Mucosa of gallbladder (tissue), 1 donor: ENCODE measurements around the gene MRPS33. TPM values are rescaled to one million over a fixed set of nuclear protein-coding genes. Genes with fewer than 3 reads are reported as not detected.

Experiments
- total RNA-seq: library from RNA; stranded (reverse); gene quantifications from one replicate; pipeline ENCODE4 v1.2.1, GENCODE V29; 2021
- donor health status: DM: no; HTN: no; CAD: no.

MRPS33 gene
- total RNA-seq, 1 donor from 2014 or later: 45.0 TPM

Other genes starting within 250 kb of the MRPS33 start
- gene BRAF, start 90.0 kb downstream of the MRPS33 start, total RNA-seq: 33.7 TPM
- 3.5 TPM for gene TMEM178B, start 59.1 kb upstream of the MRPS33 start, total RNA-seq